A172 (cell line): Measurements from ENCODE around the gene UGT1A10. TPM values are rescaled to one million over a fixed set of nuclear protein-coding genes. Genes with fewer than 3 reads are reported as not detected.

Source experiments
- DNase-seq: peaks from one replicate; pipeline ENCODE4 v3.0.0-alpha.2; 2015; ENCODE audit warnings: low spot score
- total RNA-seq: library from RNA; depleted of rRNA; stranded (reverse); fragments of >200 nt; shearing (Covaris generic); gene quantifications from 2 replicates; pipeline ENCODE4 v1.2.3, GENCODE V29; 2014; rRNA removed

The UGT1A10 gene
- total RNA-seq, 1 experiment from 2014 or later = not detected

GRCh38 chr2:233821709-233822100 lies 185.5 kb downstream of the UGT1A10 start:
- DNase-seq = no peak

GRCh38 chr2:233822101-233822771 lies 186.0 kb downstream of the UGT1A10 start:
- DNase-seq = no peak

Other genes with a start within 250 kb of the UGT1A10 start
- 62.0 and 70.1 TPM in 2 replicates for gene USP40, start 69.7 kb upstream of the UGT1A10 start, total RNA-seq
- gene UGT1A8, start 18.8 kb upstream of the UGT1A10 start, total RNA-seq = not detected in 2 replicates
- gene UGT1A9, start 35.5 kb downstream of the UGT1A10 start, total RNA-seq = not detected in 2 replicates
- not detected in 2 replicates for gene UGT1A7, start 45.5 kb downstream of the UGT1A10 start, total RNA-seq
- gene UGT1A6, start 56.4 kb downstream of the UGT1A10 start, total RNA-seq = 0.05 TPM in 1 of 2 replicates, not detected in the other
- gene UGT1A5, start 76.5 kb downstream of the UGT1A10 start, total RNA-seq = not detected in 2 replicates
- gene UGT1A4, start 82.3 kb downstream of the UGT1A10 start, total RNA-seq = not detected in 2 replicates
- not detected in 2 replicates for gene UGT1A3, start 92.6 kb downstream of the UGT1A10 start, total RNA-seq
- not detected in 2 replicates for gene UGT1A1, start 123.8 kb downstream of the UGT1A10 start, total RNA-seq
- 0.48 TPM in 1 of 2 replicates, not detected in the other for gene MROH2A, start 141.9 kb downstream of the UGT1A10 start, total RNA-seq
- gene HJURP, start 218.1 kb downstream of the UGT1A10 start, total RNA-seq = 78.3 and 83.2 TPM in 2 replicates